HG02588 (cell line): ENCODE data around the gene KRTAP2-3.
"Not testable (repeated sequence)": the region's sequence is repeated elsewhere in the genome, so short reads cannot be mapped to it uniquely, and the experiment has no call there.

ENCODE experiments used
- ATAC-seq: cut with Tn5 transposase; IDR thresholded peaks from one replicate; pipeline ENCODE4 v1.9.1; 2021; ENCODE audit warnings: mild to moderate bottlenecking, moderate library complexity; ENCODE audit not compliant: unreplicated experiment

Gene KRTAP2-3

DNA sequence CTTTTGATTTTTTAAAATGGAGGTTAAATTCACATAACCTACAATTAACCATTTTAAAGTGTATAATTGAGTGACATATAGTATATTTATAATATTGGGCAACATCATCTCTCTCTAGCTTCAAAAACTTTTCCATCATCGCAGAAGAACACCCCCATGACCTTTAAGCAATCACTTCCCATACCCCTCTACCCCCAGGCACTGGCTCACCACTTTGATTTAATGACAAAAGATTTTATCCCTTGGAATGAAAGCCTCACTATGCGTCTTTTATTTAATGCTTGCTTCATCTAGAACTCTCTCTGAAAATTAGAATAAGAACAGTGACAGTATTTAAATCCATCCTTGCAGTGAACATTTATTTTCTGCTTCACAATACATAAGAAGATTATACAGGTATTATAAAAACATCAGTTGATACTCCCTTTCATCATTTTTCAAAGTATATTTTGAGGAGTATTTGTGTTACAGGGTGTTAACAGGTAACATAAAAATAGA is 22.0 kb downstream of the KRTAP2-3 start:
- no peak for ATAC-seq

DNA sequence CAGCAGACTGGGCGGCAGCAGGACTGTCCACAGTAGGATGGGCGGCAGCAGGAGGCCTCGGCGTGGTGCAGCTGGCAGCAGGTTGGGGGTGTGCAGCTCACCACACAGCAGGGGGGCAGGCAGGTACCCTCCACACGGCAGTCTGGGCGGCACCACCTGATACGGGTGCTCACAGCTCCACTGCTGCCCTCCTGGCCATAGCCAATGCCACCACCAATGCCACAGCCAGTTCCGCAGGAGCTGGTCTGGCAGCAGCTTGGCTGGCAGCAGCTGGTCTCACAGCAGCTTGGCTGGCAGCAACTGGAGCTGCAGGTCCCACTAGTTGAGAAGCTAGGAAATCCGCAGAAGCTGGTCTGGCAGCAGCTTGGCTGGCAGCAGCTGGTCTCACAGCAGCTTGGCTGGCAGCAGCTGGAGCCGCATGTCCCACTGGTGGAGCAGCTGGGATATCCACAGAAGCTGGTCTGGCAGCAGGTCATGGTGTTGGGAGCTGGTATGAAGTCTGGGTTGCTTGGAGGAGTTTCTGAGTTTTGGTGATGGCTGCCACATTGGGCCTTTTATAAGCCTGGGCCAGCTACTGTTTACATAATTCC is 25.5 kb downstream of the KRTAP2-3 start, which contains the start of gene KRTAP1-3:
Gene KRTAP1-3, minus strand, starts transcription at position 529 of the 590 bp plus-strand sequence. Its CDS starts 53 bp downstream, at position 476.
- ATAC-seq, result not testable (repeated sequence)

DNA sequence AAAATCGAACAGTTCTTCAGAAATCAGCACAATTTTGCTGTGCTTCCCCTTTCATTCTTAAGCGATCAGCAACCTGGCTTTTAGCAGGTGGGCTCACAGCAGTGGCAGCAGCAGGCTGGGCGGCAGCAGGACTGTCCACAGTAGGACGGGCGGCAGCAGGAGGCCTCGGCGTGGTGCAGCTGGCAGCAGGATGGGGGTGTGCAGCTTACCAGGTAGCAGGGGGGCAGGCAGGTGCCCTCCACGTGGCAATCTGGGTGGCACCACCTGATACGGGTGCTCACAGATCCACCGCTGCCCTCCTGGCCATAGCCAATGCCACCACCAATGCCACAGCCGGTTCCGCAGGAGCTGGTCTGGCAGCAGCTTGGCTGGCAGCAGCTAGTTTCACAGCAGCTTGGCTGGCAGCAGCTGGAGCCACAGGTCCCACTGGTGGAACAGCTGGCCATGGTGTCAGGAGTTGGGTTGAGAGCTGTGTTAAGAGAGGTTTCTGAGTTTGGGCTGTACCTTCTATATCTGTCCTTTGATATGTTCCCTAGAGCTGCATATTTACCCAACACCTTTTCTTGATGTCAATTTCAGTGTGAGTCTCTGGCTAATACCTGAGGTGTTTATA is 30.2 kb downstream of the KRTAP2-3 start, which contains the start of gene KRTAP1-4:
Gene KRTAP1-4, minus strand, starts transcription at position 563 of the 613 bp plus-strand sequence. Its CDS starts 117 bp downstream, at position 446.
- ATAC-seq, result no peak

DNA sequence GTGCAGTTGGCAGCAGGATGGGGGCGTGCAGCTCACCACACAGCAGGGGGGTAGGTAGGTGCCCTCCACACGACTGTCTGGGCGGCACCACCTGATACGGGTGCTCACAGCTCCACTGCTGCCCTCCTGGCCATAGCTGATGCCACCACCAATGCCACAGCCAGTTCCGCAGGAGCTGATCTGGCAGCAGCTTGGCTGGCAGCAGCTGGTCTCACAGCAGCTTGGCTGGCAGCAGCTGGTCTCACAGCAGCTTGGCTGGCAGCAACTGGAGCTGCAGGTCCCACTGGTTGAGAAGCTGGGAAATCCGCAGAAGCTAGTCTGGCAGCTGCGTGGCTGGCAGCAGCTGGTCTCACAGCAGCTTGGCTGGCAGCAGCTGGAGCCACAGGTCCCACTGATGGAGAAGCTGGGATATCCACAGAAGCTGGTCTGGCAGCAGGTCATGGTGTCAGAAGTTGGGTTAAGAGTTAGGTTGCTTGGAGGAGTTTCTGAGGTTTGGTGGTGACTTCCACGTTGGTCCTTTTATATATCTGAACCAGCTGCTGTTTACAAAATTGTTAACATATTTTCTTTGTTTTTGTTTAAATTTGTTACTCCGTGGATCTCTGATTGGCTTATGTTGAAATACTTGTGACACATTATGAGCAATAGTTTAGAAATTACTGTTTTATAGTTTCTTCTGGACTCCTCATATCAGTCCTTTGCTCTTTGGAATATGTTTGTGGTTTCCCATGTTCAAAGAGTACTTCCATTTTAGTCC is 33.0 kb downstream of the KRTAP2-3 start, which contains the start of gene KRTAP1-5:
Gene KRTAP1-5, minus strand, starts transcription at position 494 of the 757 bp plus-strand sequence. Its CDS starts 53 bp downstream, at position 441.
- ATAC-seq, result no peak

DNA sequence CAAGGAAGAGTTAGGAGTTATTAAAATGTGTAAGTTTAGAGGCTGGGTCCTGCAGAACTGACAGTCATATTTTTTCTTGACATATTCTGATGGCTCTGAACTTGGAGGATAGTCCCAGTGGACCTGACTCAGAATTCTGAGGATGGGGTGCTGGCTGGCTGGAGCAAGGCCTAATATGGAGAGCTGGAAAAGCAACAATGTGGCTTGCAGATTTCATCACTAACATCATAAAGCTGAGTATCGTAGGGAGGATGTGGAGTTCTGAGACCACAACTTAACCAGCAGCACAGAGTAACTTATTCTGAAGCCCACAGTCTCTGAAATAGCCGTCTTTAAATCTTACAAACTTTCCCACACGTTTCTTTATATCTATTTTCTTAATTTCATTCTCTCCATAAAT is 35.2 kb downstream of the KRTAP2-3 start:
- ATAC-seq, result no peak

DNA sequence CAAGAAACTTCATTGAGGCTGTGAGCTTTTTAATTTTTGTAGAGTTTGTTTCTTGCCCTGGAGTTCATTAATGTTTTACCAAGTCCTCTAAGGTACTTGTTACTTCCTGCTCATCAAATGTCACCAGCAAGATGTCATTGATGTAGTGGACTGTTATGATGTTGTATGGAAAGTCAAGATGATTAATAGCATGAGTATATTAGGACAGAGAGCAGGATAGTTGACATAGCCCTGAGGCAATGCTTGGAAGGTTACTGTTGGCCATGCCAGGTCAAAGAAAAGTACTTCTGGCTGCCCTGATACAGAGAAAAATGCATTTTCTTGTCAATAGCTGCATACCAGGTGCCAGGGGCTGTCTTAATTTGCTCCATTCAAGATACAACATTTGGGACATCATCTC is 39.6 kb downstream of the KRTAP2-3 start:
- no peak for ATAC-seq

DNA sequence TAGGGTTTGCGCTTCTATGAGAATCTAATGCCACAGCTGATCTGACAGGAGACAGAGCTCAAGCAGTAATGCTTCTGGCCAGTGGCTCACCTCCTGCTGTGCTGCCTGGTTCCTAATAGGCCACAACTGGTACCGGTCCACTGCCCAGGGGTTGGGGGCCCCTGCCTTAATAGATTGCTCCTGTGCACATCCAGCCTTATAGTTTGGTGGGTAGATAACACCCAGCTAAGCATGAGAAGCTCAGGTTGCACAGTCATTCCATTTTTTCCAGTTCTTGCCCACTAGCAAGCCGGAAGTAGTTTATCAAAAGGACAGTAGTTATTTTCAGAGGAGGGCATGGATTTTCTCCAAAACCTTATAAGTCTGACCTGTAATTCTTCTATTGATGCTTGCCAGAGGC is 40.5 kb downstream of the KRTAP2-3 start:
- no peak for ATAC-seq

DNA sequence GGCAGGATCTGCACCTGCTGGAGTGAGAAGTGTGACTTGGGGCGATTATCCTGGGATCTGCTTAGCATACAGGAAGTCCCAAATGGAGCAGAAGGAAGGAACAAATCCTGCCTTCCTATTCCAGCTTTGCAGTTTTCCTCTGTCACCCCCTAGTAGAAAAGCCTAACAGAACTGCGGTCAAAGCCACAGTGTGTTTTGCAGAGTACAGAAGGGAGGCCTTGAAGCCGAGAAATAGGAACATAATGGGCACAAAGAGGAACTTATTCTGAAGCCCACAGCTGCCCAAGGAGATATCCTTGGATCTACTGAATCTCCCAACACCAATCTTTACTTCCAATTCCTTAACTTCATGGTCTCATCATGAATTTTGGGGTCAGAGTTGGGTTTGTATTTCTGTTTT is 41.4 kb downstream of the KRTAP2-3 start:
- ATAC-seq, result no peak

DNA sequence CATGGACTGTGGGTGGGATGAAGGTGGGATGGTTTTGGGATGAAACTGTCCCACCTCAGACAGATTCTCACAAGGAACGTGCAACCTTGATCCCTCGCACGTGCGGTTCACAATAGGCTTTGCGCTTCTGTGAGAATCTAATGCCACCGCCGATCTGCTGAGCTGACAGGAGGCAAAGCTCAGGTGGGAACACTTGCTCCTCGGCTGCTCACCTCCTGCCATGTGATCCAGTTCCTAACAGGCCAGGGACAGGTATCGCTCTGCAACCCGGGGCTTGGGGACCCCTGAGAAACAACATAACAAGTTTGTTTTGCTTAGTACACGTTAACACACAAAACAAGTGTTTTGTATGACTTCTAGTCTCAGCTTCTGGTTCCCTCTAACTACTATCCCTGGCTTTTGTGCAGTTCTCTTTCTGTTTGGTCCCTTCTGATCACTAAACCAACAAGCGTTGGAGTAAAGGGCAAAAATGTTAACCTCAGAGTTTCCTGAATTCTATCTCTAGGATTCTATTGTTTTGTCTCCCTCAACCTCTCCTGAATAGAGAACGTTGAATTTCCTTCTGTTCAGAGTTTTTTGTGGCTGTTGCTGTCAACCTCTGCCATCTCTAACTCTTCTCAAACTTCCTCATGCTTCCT is 43.2 kb downstream of the KRTAP2-3 start:
- ATAC-seq, result no peak

DNA sequence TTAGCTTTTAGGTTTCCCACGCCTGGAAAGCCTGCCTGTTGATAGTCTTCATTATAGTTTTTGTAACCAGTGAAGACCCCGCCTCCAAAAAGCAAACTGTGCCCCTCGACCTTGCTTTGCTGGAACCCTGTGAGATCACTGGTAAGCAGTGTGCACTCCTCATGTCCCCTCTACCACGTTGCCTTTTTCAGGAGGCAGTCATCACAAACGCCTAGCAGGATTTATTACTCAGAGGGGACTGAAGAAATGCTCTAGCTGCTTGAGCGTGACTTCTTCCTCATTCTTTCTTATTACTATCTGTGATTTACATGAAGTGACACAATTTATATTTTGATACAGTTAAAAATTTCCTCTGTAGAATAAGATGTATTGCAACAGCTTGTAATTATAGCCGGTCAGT is 44.5 kb downstream of the KRTAP2-3 start:
- ATAC-seq, result no peak

DNA sequence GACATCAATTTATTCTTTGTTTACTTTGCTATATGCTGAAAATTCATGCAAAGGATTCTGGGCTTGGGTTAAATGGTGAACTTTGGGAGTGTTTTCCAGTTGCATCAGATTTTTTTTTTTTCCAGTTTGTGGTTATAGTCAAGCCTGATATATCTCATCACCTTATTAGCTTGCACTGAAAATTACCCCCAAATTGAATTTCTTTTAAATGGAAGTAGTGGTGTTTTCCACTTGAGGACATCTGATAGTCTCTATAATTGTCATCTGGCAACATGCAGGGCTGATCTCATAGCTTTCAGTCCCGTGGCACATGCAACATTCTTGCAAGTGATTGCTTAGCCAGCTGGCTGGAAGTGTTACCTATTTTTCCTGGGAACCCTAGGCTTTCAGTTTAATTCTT is 46.3 kb downstream of the KRTAP2-3 start:
- ATAC-seq, result no peak

DNA sequence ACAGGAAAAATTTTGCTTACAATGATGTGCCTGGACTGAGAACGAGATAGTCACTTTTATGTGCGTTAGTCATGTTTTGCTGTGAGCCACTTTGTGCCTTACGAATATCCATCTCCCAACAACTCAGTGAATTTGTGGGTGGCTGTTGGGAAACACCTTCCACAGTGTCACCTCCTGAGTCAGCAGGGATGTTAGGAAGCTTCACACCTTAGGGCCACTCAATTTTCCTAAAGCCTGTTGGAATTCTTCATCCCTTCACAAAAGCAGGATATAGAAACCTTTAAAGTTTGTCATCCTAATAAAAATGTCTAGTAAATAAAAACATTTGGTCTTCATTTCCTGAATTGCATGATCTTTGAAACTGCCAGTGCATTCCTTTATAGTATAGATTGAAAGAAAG is 46.7 kb downstream of the KRTAP2-3 start:
- no peak for ATAC-seq

DNA sequence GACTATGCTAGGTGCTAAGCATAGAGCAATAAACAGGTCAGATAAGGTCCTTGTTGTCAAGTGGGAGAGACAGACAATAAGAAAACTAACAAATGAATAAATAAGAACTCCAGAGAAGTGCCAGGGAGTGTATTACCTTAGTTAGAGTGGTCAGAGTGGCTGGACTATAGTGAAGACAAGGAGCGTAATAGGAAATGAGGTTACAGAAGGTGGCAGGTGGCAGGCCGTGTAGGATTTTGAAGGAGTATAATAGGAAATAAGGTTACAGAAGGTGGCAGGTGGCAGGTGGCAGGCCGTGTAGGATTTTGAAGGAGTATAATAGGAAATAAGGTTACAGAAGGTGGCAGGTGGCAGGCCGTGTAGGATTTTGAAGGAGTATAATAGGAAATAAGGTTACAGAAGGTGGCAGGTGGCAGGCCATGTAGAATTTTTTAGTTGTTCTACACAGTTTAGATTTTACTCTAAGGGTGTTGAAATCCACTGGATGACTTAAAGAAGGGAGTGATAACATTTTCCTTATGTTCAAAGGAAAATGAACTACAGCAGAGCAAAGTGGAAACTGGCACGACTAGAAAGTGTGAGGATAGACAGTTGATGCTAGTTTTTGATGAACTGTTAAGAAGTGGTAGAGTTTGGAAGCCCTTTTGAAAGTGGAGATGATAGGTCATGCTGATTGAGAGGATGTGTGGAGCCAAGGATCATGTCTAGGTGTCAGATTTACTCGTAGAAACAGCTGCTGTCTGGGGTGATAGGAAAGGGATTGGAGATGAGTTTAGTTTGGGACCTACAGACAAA is 47.4 kb downstream of the KRTAP2-3 start:
- no peak for ATAC-seq

DNA sequence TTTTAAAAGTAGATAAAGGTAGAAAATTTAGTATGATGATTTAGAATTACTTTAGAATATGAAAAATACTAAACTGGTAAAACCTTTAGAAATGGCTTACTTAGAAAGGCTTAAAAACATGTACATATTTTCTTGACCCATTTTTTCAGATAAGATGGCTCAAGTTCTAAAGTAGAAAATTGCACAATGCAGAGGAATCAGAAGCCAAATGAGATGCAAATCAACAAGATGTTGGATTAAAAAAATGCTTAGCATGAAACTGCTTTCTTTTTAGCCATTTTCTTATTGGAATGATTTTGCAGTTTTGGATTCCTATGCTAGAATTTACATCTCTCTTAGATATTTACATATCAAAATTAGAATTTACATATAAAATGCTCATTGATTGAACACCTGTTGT is 49.5 kb downstream of the KRTAP2-3 start:
- ATAC-seq, result no peak

DNA sequence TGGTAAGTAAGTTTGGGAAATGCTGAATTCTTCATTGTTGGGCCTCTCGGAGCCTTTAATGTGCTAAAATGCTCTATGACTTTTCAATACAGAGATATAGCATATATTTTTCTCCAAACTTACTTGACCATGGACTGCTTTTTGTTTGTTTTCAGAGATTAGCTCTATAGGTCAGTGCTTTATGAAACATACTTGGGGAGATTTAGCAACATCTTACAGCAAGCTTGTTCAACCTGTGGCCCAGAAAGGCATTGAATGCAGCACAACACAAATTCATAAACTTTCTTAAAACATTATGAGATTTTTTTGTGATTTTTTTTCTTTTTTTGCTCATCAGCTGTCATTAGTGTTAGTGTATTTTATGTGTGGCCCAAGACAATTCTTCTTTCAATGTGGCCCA is 50.0 kb downstream of the KRTAP2-3 start:
- ATAC-seq, result no peak

DNA sequence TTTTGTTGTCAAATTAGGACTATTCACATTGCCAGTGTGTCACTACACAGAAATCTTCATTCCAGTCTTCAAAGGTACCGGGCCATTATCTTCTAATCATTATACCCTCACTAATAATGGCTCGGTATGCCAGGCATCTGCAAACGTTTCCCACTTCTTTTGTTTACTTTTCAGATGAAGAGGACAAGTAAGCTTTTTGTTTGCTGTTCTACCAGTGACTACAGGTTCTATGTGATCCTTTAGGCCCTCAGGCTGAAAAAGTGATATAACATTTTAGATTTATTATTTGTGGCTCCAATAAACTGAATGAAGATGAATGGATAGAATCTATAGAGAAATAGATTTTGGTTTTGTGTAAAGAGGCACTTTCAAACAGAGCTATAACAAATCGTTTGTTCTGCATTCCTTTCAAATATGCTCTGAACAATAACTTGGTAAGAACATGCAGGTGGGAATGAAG is 50.6 kb downstream of the KRTAP2-3 start:
- ATAC-seq, result no peak
